Psoas muscle (tissue), 8 donors: ENCODE measurements around the gene DCUN1D4. TPM values are rescaled to one million over a fixed set of nuclear protein-coding genes. Genes with fewer than 3 reads are reported as not detected.

Source experiments
- ATAC-seq, 4 donors: fragments of 200-7000 bp; cut with Tn5 transposase; one replicate each; pipeline ENCODE4 v1.9.1; 2020; ENCODE audit warnings: moderate library complexity in 3 of 4, mild to moderate bottlenecking in 2 of 4
- DNase-seq, 2 donors: peaks; one replicate each; pipeline ENCODE4 v3.0.0-alpha.2; 2020
- H3K27ac ChIP-seq: fragments of 200-600 bp; one replicate; pipeline ENCODE4 v1.8.0; 2022
- H3K27me3 ChIP-seq, 3 donors: fragments of 200-600 bp in 1 of 3; one replicate each; pipeline versions ENCODE4 v1.6.1 to v1.8.0; 2013 to 2022; ENCODE audit warnings: low read length in 2 of 3, mild to moderate bottlenecking in 2 of 3, moderate library complexity in 1 of 3; ENCODE audit not compliant: insufficient read depth in 3 of 3
- H3K36me3 ChIP-seq, 2 donors: fragments of 200-600 bp in 1 of 2; one replicate each; pipeline versions ENCODE4 v1.6.1 to v1.8.0; 2013 to 2022; ENCODE audit warnings: low read depth in 1 of 2, mild to moderate bottlenecking in 1 of 2, moderate library complexity in 1 of 2; ENCODE audit not compliant: insufficient read depth in 1 of 2
- H3K4me1 ChIP-seq: fragments of 200-600 bp; one replicate; pipeline ENCODE4 v1.8.0; 2022
- H3K4me3 ChIP-seq: fragments of 200-600 bp; one replicate; pipeline ENCODE4 v1.8.0; 2022; ENCODE audit warnings: mild to moderate bottlenecking
- H3K9me3 ChIP-seq: fragments of 200-600 bp; one replicate; pipeline ENCODE4 v1.8.0; 2022
- WGBS, 3 donors: extraction: QIAGEN DNeasy Blood & Tissue Kit; methylation state at CpG; one replicate each; pipeline versions ENCODE4 v1.1.6 to v1.1.7; 2013; 5-methylcytosine and 5-hydroxymethylcytosine counted together
- intact Hi-C, 2 donors: fragments of 100-400 bp; cut with DNase I; formaldehyde crosslinking; loops; one replicate each; pipeline versions ENCODE4 v1.11.0 to v1.14.2; 2022
- polyA plus RNA-seq, 3 donors: library from polyadenylated mRNA; stranded (reverse); fragments of 200-250 nt; gene quantifications; one replicate each; pipeline ENCODE4 v1.2.3, GENCODE V29; 2013
- total RNA-seq, 4 donors: library from RNA; stranded (reverse); fragmentation: NEBNext Ultra II Directional in 2 of 4; extraction: Animal tissue kit (Norgen Biotek cat#: 25700) in 2 of 4; gene quantifications; one replicate each; pipeline versions ENCODE4 v1.2.1 to v1.2.4, GENCODE V29; 2021 to 2023
- TF ChIP-seq, protein P1 (sequence below): fragments of 200-600 bp; IDR thresholded peaks from one replicate; pipeline ENCODE4 v1.8.0; 2022; ENCODE audit warnings: antibody characterized with exemption
- donor health status: healthy with polysubstance abuse.
- donor health status: DM: no; HTN: no; CAD: no; lungs with moderate emphysema.
- donor health status: Bipolar disorder and iron deficiency.
- donor health status: healthy.
- donor health status: DM: yes; HTN: yes; CAD: no.
- donor health status: DM: no; HTN: no; CAD: no.
- donor health status: DM: no; HTN: no; CAD: no.
- donor health status: DM: yes; HTN: yes; CAD: no.

Gene DCUN1D4
- total and polyA plus RNA-seq, 7 donors, result 13.5 to 43.1 (median 26.0) TPM

- no peaks in the 10 kb centered on the region for H3K27me3 ChIP-seq
- DNase-seq (no peak), ATAC-seq (no peak)
- TF ChIP-seq, protein P1, sequence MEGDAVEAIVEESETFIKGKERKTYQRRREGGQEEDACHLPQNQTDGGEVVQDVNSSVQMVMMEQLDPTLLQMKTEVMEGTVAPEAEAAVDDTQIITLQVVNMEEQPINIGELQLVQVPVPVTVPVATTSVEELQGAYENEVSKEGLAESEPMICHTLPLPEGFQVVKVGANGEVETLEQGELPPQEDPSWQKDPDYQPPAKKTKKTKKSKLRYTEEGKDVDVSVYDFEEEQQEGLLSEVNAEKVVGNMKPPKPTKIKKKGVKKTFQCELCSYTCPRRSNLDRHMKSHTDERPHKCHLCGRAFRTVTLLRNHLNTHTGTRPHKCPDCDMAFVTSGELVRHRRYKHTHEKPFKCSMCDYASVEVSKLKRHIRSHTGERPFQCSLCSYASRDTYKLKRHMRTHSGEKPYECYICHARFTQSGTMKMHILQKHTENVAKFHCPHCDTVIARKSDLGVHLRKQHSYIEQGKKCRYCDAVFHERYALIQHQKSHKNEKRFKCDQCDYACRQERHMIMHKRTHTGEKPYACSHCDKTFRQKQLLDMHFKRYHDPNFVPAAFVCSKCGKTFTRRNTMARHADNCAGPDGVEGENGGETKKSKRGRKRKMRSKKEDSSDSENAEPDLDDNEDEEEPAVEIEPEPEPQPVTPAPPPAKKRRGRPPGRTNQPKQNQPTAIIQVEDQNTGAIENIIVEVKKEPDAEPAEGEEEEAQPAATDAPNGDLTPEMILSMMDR, result no peak
- peaks cover 73% of the 10 kb centered on the region for H3K4me1 ChIP-seq
- H3K9me3 ChIP-seq, result no peaks in the 10 kb centered on the region
- H3K4me3 ChIP-seq, result no peak overlapping the region
- no peaks in the 10 kb centered on the region for H3K36me3 ChIP-seq
- 40 to 63% (median 45%) methylated on average over 3 of the region's 3 CpGs for WGBS, 3 donors
- H3K27ac ChIP-seq, result no peak overlapping the region
- intact Hi-C loops, result no loop called here
These were observed 12.8 kb downstream of the DCUN1D4 start for GRCh38 chr4:51855751-51856150.

GRCh38 chr4:51858605-51859202 lies 15.8 kb downstream of the DCUN1D4 start:
- WGBS, 3 donors, result 37 to 54% (median 38%) methylated on average over 3 of the region's 3 CpGs
- ATAC-seq (peak in 2 of 4 donors; percentile 9 to 25), DNase-seq (no peak)
- TF ChIP-seq, protein P1, result no peak
- Histone ChIP-seq H3K36me3 (peaks cover 0 to 5% of the 10 kb centered on the region in 2 donors), H3K27ac (peak overlapping the region; percentile 34), H3K4me1 (peaks cover 61% of the 10 kb centered on the region), H3K4me3 (no peak overlapping the region), H3K9me3 (no peaks in the 10 kb centered on the region), H3K27me3 (no peaks in the 10 kb centered on the region)
- intact Hi-C loops, result no loop called here

DNA sequence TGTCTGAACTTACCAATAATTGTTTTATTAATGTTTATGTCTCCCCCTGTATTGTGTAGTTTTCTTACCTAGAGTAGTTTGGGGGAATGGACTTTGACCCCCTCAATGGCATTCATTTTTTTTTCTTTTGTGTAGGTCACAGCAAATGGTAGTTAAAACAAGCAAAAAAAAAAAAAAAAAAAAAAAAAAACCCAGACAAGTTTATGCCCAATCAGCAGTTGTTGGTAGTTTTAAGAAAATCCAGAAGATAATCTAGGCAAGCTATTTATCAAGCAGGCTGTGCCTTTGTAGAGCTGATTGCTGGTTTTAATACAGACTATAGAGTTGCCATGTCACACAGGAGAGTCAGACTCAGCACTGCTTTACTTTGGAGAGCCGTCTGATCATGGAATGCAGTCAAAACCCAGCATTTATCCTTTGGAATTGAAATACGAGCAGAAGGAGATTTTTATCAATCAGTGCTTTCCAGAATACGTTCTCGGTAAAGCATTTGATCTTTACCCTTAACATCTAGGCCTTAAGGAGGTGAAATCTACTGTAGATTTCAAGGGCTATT lies 16.6 kb downstream of the DCUN1D4 start:
- 35 to 70% (median 44%) methylated on average over 4 of the region's 4 CpGs for WGBS, 3 donors

GRCh38 chr4:51862199-51862598 lies 19.2 kb downstream of the DCUN1D4 start:
- intact Hi-C loops, result no loop called here
- Histone ChIP-seq H3K4me1 (peaks cover 35% of the 10 kb centered on the region), H3K36me3 (peaks cover 8 to 40% of the 10 kb centered on the region in 2 donors), H3K27me3 (no peaks in the 10 kb centered on the region), H3K4me3 (peak overlapping the region; percentile 35), H3K27ac (peak overlapping the region; percentile 27), H3K9me3 (no peaks in the 10 kb centered on the region)
- TF ChIP-seq, protein P1, result no peak
- DNase-seq (no peak), ATAC-seq (peak in 2 of 4 donors; percentile 35 to 55)
- 29 to 46% (median 32%) methylated on average over 1 of the region's 1 CpG for WGBS, 3 donors

More for the DNA sequence above, 16.6 kb downstream of the DCUN1D4 start:
- no peaks in the 10 kb centered on the region for H3K27me3 ChIP-seq
- peak overlapping the region; percentile 26 for H3K27ac ChIP-seq
- intact Hi-C loops, result no loop called here
- ATAC-seq (peak in 1 of 4 donors; percentile 41), DNase-seq (no peak)
- H3K4me3 ChIP-seq, result no peak overlapping the region
- peaks cover 52% of the 10 kb centered on the region for H3K4me1 ChIP-seq
- TF ChIP-seq, protein P1, result no peak
- peaks cover 1 to 14% of the 10 kb centered on the region in 2 donors for H3K36me3 ChIP-seq
- H3K9me3 ChIP-seq, result no peaks in the 10 kb centered on the region
